ENCODE measurements around the gene THTPA.
A peak's percentile ranks its signal among the peaks of the same experiment; 100 is the strongest.

Gene THTPA

GRCh38 chr14:23572836-23573235 lies 16.8 kb downstream of the THTPA start:
- Histone ChIP-seq H3K27me3 (replicated peaks; ENCODE audit: control insufficient read depth, insufficient read depth, low read length) (no peaks in the 10 kb centered on the region; the same call in 1 of the 2 replicates), H3K36me3 (ENCODE audit: control insufficient read depth, insufficient read depth, low read length) (no peaks in the 10 kb centered on the region), H3K4me3 (replicated peaks; ENCODE audit: low read depth, low read length) (no peak overlapping the region)
- no peak for DNase-seq (ENCODE audit: extremely low read depth, insufficient read length)
- TF ChIP-seq CTCF (IDR thresholded peaks at IDR 0.05; ENCODE audit: insufficient read depth, low read length, poor library complexity, severe bottlenecking): no peak

GRCh38 chr14:23573384-23574015 lies 17.4 kb downstream of the THTPA start:
- no peaks in the 10 kb centered on the region for H3K36me3 ChIP-seq (ENCODE audit: control insufficient read depth, insufficient read depth, low read length)
- H3K4me3 ChIP-seq (replicated peaks; ENCODE audit: low read depth, low read length): no peak overlapping the region
- no peak for DNase-seq (ENCODE audit: extremely low read depth, insufficient read length)
- no peaks in the 10 kb centered on the region; the same call in 1 of the 2 replicates for H3K27me3 ChIP-seq (replicated peaks; ENCODE audit: control insufficient read depth, insufficient read depth, low read length)
- no peak for TF ChIP-seq CTCF (IDR thresholded peaks at IDR 0.05; ENCODE audit: insufficient read depth, low read length, poor library complexity, severe bottlenecking)

GRCh38 chr14:23577004-23577681 lies 21.1 kb downstream of the THTPA start:
- Histone ChIP-seq H3K36me3 (ENCODE audit: control insufficient read depth, insufficient read depth, low read length) (no peaks in the 10 kb centered on the region), H3K27me3 (replicated peaks; ENCODE audit: control insufficient read depth, insufficient read depth, low read length) (no peaks in the 10 kb centered on the region; the same call in 1 of the 2 replicates), H3K4me3 (replicated peaks; ENCODE audit: low read depth, low read length) (peak overlapping the region; percentile 60)
- TF ChIP-seq CTCF (IDR thresholded peaks at IDR 0.05; ENCODE audit: insufficient read depth, low read length, poor library complexity, severe bottlenecking): no peak
- no peak for DNase-seq (ENCODE audit: extremely low read depth, insufficient read length)

GRCh38 chr14:23577710-23578392 lies 21.8 kb downstream of the THTPA start:
- Histone ChIP-seq H3K4me3 (replicated peaks; ENCODE audit: low read depth, low read length) (peak overlapping the region; percentile 60), H3K36me3 (ENCODE audit: control insufficient read depth, insufficient read depth, low read length) (no peaks in the 10 kb centered on the region), H3K27me3 (replicated peaks; ENCODE audit: control insufficient read depth, insufficient read depth, low read length) (no peaks in the 10 kb centered on the region; the same call in 1 of the 2 replicates)
- DNase-seq (ENCODE audit: extremely low read depth, insufficient read length): no peak
- no peak for TF ChIP-seq CTCF (IDR thresholded peaks at IDR 0.05; ENCODE audit: insufficient read depth, low read length, poor library complexity, severe bottlenecking)

- no peak for DNase-seq (ENCODE audit: extremely low read depth, insufficient read length)
- TF ChIP-seq CTCF (IDR thresholded peaks at IDR 0.05; ENCODE audit: insufficient read depth, low read length, poor library complexity, severe bottlenecking): no peak
- Histone ChIP-seq H3K36me3 (ENCODE audit: control insufficient read depth, insufficient read depth, low read length) (no peaks in the 10 kb centered on the region), H3K4me3 (replicated peaks; ENCODE audit: low read depth, low read length) (peak within 1 kb of the TSS; percentile 60), H3K27me3 (replicated peaks; ENCODE audit: control insufficient read depth, insufficient read depth, low read length) (no peaks in the 10 kb centered on the region; the same call in 1 of the 2 replicates)
Measured at GRCh38 chr14:23578560-23579310, 22.7 kb downstream of the THTPA start, which contains the start of gene JPH4. JPH4 (minus strand) TSS chr14:23578790; CDS start chr14:23577453, 1,337 bp downstream.

All from GM06990 (cell line).